Activated CD8-positive, alpha-beta T cell treated with anti-CD3 and anti-CD28 coated beads for 36 hours (primary cell): ENCODE measurements around the gene RNU6-9. TPM values are rescaled to one million over a fixed set of nuclear protein-coding genes. Genes with fewer than 3 reads are reported as not detected.

Experiments used
- ATAC-seq: fragments of 200-7000 bp; cut with Tn5 transposase; one replicate; pipeline ENCODE4 v1.10.0; 2021; ENCODE audit warnings: mild to moderate bottlenecking, moderate library complexity
- CTCF ChIA-PET: fragments of 350-600 bp; sonication (Branson Sonifier 250); formaldehyde crosslinking; loops from one replicate; lab custom pipeline; 2021; ENCODE audit warnings: antibody characterized with exemption; lab: Charles Lee
- POLR2A ChIA-PET: fragments of 350-600 bp; sonication (Branson Sonifier 250); formaldehyde crosslinking; loops from one replicate; lab custom pipeline; 2021; ENCODE audit warnings: antibody characterized with exemption; lab: Charles Lee
- DNase-seq: peaks from one replicate; pipeline ENCODE4 v3.0.0-alpha.2; 2020
- H3K27ac Mint-ChIP-seq: one replicate; pipeline ENCODE4 v1.8.0; 2021; ENCODE audit warnings: mild to moderate bottlenecking, mixed read lengths
- H3K27me3 Mint-ChIP-seq: one replicate; pipeline ENCODE4 v1.8.0; 2021; ENCODE audit warnings: mixed read lengths
- H3K36me3 Mint-ChIP-seq: one replicate; pipeline ENCODE4 v1.8.0; 2021; ENCODE audit warnings: low read depth, mixed read lengths
- H3K4me1 Mint-ChIP-seq: one replicate; pipeline ENCODE4 v1.8.0; 2021; ENCODE audit warnings: low read depth, mixed read lengths
- H3K4me3 Mint-ChIP-seq: one replicate; pipeline ENCODE4 v1.8.0; 2021; ENCODE audit warnings: mild to moderate bottlenecking, moderate library complexity, mixed read lengths
- H3K9me3 Mint-ChIP-seq: one replicate; pipeline ENCODE4 v1.8.0; 2021; ENCODE audit warnings: mixed read lengths
- CTCF ChIP-seq: fragments of 200-600 bp; IDR thresholded peaks from one replicate; pipeline ENCODE4 v1.8.0; 2022; ENCODE audit warnings: antibody characterized with exemption, mild to moderate bottlenecking
- intact Hi-C: fragments of 100-400 bp; cut with micrococcal nuclease; formaldehyde crosslinking; loops from one replicate; pipeline ENCODE4 v1.10.0; 2022
- total RNA-seq, 2 experiments: library from RNA; stranded (reverse); gene quantifications; one replicate each; pipeline ENCODE4 v1.2.3, GENCODE V29; 2021

The RNU6-9 gene
- total RNA-seq, 2 experiments from 2014 or later: not detected

- intact Hi-C loops: no loop called here
Measured at GRCh38 chr19:870963-871401, 22.3 kb upstream of the RNU6-9 start.

GRCh38 chr19:871446-872265 lies 21.6 kb upstream of the RNU6-9 start:
- CTCF ChIA-PET: interaction anchor here (1.2 to 1.8 kb wide), 2 partner anchors 8 to 15 kb away, joined by 3 to 6 read pairs; no protein-coding TSS in a partner anchor
- ATAC-seq (no peak), DNase-seq (no peak)
- Mint-ChIP-seq H3K4me3 (no peak overlapping the region), H3K27ac (peak overlapping the region; percentile 71), H3K27me3 (no peaks in the 10 kb centered on the region), H3K4me1 (peaks cover 10% of the 10 kb centered on the region), H3K9me3 (peaks cover 2% of the 10 kb centered on the region), H3K36me3 (peaks cover 9% of the 10 kb centered on the region)
- POLR2A ChIA-PET: interaction anchor here (1.8 kb wide), 1 partner anchor 9 kb away, joined by 9 read pairs; no protein-coding TSS in a partner anchor
- no peak for TF ChIP-seq CTCF
- intact Hi-C loops: no loop called here

More at GRCh38 chr19:870963-871401, 22.3 kb upstream of the RNU6-9 start:
- no peaks in the 10 kb centered on the region for H3K27me3 Mint-ChIP-seq
- H3K9me3 Mint-ChIP-seq: peaks cover 2% of the 10 kb centered on the region
- POLR2A ChIA-PET: no interaction called here
- no peak for ATAC-seq
- no peak overlapping the region for H3K4me3 Mint-ChIP-seq
- CTCF ChIA-PET: interaction anchor here (1.2 kb wide), 1 partner anchor 15 kb away, joined by 3 read pairs; no protein-coding TSS in a partner anchor
- no peak overlapping the region for H3K27ac Mint-ChIP-seq
- peaks cover 9% of the 10 kb centered on the region for H3K36me3 Mint-ChIP-seq
- H3K4me1 Mint-ChIP-seq: peaks cover 10% of the 10 kb centered on the region
- no peak for DNase-seq
- no peak for TF ChIP-seq CTCF

GRCh38 chr19:872266-872951 lies 20.9 kb upstream of the RNU6-9 start:
- peak; percentile 91 for ATAC-seq
- Mint-ChIP-seq H3K4me1 (peaks cover 10% of the 10 kb centered on the region), H3K27me3 (no peaks in the 10 kb centered on the region), H3K9me3 (peaks cover 2% of the 10 kb centered on the region), H3K27ac (peak overlapping the region; percentile 67), H3K36me3 (peaks cover 9% of the 10 kb centered on the region), H3K4me3 (peak overlapping the region; percentile 54)
- intact Hi-C loops: no loop called here
- POLR2A ChIA-PET: interaction anchor here (0.6 to 1.8 kb wide), 2 partner anchors 10 to 18 kb away, joined by 4 to 9 read pairs; no protein-coding TSS in a partner anchor
- no peak for TF ChIP-seq CTCF
- CTCF ChIA-PET: interaction anchor here (1.8 kb wide), 1 partner anchor 9 kb away, joined by 6 read pairs; no protein-coding TSS in a partner anchor
- DNase-seq: peak; percentile 94

- peak; percentile 85 for ATAC-seq
- peak overlapping the region; percentile 61 for H3K27ac Mint-ChIP-seq
- intact Hi-C loops: no loop called here
- ChIA-PET CTCF (interaction anchor here (1.8 kb wide), 1 partner anchor 10 kb away, joined by 6 read pairs; no protein-coding TSS in a partner anchor), POLR2A (interaction anchor here (1.8 kb wide), 1 partner anchor 10 kb away, joined by 9 read pairs; no protein-coding TSS in a partner anchor)
- no peak overlapping the region for H3K4me3 Mint-ChIP-seq
- H3K27me3 Mint-ChIP-seq: no peaks in the 10 kb centered on the region
- H3K36me3 Mint-ChIP-seq: peaks cover 9% of the 10 kb centered on the region
- no peak for TF ChIP-seq CTCF
- peaks cover 10% of the 10 kb centered on the region for H3K4me1 Mint-ChIP-seq
- DNase-seq: peak; percentile 86
- peaks cover 2% of the 10 kb centered on the region for H3K9me3 Mint-ChIP-seq
Measured at GRCh38 chr19:873084-873483, 20.2 kb upstream of the RNU6-9 start.
